ENCODE data around the gene LCLAT1.
A peak's percentile ranks its signal among the peaks of the same experiment; 100 is the strongest.
"Not testable (repeated sequence)": the region's sequence is repeated elsewhere in the genome, so short reads cannot be mapped to it uniquely, and the experiment has no call there.

LCLAT1 gene

GRCh38 chr2:30502310-30502709 is 55.3 kb downstream of the LCLAT1 start:
- TF ChIP-seq ZFX (IDR thresholded peaks at IDR 0.05): no peak
- TF ChIP-seq, protein P1, sequence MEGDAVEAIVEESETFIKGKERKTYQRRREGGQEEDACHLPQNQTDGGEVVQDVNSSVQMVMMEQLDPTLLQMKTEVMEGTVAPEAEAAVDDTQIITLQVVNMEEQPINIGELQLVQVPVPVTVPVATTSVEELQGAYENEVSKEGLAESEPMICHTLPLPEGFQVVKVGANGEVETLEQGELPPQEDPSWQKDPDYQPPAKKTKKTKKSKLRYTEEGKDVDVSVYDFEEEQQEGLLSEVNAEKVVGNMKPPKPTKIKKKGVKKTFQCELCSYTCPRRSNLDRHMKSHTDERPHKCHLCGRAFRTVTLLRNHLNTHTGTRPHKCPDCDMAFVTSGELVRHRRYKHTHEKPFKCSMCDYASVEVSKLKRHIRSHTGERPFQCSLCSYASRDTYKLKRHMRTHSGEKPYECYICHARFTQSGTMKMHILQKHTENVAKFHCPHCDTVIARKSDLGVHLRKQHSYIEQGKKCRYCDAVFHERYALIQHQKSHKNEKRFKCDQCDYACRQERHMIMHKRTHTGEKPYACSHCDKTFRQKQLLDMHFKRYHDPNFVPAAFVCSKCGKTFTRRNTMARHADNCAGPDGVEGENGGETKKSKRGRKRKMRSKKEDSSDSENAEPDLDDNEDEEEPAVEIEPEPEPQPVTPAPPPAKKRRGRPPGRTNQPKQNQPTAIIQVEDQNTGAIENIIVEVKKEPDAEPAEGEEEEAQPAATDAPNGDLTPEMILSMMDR (conservative IDR thresholded peaks at IDR 0.05): no peak
- H3K27ac ChIP-seq: no peak overlapping the region

DNA sequence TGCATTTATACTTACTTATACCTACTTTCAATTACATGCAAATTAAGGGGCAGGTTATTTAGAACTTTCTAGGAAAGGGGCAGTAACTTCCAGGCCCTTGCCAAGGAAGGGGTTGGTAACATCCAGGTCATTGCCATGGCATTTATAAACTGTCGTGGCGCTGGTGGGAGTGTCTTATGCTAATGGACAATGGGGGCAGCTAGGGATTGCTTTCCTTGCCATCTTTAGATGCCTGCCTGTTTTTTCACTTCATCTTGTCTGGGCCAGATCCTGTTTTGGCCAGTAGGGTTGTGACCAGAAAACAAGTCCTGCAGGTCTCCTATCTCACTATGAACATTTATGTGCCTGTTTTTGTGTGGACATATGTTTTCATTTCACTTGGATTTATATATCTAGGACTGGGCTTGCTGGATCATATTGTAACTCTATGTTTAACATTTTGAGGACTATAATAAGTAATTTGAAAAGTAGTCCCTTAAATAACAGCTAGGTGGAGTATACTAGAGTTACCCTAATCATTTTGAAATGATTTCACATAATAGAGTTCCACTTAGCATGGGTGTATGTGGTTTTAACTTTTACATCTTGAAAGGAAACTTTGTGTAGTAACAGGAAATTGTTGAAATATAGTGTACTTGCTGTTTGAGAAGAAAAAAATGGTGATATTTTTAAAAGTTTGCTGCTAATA is 56.1 kb downstream of the LCLAT1 start:
- TF ChIP-seq, protein P1 (conservative IDR thresholded peaks at IDR 0.05): peak; percentile 40
- TF ChIP-seq ZFX (IDR thresholded peaks at IDR 0.05): no peak
- no peak overlapping the region; the same call in 1 of the 2 replicates for H3K27ac ChIP-seq

DNA sequence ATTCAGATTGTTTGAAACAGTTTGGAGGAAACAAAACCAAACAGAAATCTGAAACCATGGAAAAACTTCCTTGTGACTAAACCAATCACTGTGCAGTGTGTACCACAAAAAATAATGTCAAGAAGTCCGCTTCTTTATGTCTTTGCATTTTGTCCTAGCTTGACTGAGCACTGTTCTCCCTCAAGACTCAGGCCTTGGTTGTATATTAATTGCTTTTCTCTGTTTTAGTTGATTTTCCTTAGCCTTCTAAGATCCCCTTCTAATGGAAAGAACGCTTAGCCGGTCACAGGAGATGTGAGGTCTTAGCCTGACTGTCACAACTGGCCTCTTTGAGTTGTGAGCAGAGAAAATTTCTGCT is 56.6 kb downstream of the LCLAT1 start:
- no peak for TF ChIP-seq ZFX (IDR thresholded peaks at IDR 0.05)
- TF ChIP-seq, protein P1 (conservative IDR thresholded peaks at IDR 0.05): no peak; the same call in 1 of the 2 replicates

GRCh38 chr2:30504731-30505130 is 57.7 kb downstream of the LCLAT1 start:
- no peak for TF ChIP-seq ZFX (IDR thresholded peaks at IDR 0.05)
- TF ChIP-seq, protein P1 (conservative IDR thresholded peaks at IDR 0.05): no peak
- no peak overlapping the region for H3K27ac ChIP-seq

More for the DNA sequence above, 56.6 kb downstream of the LCLAT1 start:
- no peak overlapping the region for H3K27ac ChIP-seq

- H3K27ac ChIP-seq: no peak overlapping the region
- TF ChIP-seq, protein P1 (conservative IDR thresholded peaks at IDR 0.05): no peak
- TF ChIP-seq ZFX (IDR thresholded peaks at IDR 0.05): no peak
These were observed 58.6 kb downstream of the LCLAT1 start for GRCh38 chr2:30505500-30506180.

DNA sequence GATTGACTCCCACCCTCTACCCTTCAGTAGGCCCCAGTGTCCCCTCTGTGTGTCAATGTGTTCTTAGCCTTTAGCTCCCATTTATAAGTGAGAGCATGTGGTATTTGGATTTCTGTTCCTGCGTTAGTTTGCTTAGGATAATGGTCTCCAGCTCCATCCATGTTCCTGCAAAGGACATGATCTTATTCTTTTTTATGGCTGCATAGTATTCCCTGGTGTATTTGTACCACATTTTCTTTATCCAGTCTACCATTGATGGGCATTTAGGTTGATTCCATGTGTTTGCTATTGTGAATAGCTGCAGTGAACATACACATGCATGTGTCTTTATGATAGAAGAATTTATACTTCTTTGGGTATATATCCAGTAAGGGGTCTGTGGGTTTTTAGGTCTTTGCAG is 60.4 kb downstream of the LCLAT1 start:
- not testable (repeated sequence) for H3K27ac ChIP-seq

GRCh38 chr2:30509716-30510115 is 62.7 kb downstream of the LCLAT1 start:
- TF ChIP-seq, protein P1 (conservative IDR thresholded peaks at IDR 0.05): no peak
- no peak for TF ChIP-seq ZFX (IDR thresholded peaks at IDR 0.05)
- H3K27ac ChIP-seq: peak overlapping the region; percentile 33; the same call in 1 of the 2 replicates
